ENCODE results near the gene RHOJ.

RHOJ gene

DNA sequence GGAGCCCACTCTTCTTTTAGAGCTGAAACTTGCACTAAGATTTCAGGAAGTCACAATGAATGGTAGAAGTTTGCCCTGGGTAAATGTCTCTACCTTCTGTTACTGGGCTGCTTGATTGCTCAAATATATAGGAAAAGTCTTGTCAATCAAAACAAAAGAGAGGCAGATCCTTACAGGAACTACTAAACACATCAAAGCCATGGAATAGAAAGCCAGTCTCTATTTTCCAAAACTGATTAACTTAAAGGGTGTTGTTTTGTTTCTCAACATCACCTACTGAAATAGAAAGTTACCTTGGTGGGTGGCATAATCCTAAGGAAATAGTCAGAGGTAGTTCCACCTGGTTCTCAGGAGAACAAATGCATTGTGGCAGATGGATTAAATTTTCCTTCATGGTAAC lies 114.6 kb downstream of the RHOJ start, which contains the start of gene GPHB5:
TSS of gene GPHB5 (minus strand) at position 101 of the 400 bp plus-strand sequence. CDS start 1,086 bp downstream, outside the sequence.
- Mint-ChIP-seq H3K4me1 (no peaks in the 10 kb centered on the region), H3K27me3 (peaks cover 22% of the 10 kb centered on the region)

DNA sequence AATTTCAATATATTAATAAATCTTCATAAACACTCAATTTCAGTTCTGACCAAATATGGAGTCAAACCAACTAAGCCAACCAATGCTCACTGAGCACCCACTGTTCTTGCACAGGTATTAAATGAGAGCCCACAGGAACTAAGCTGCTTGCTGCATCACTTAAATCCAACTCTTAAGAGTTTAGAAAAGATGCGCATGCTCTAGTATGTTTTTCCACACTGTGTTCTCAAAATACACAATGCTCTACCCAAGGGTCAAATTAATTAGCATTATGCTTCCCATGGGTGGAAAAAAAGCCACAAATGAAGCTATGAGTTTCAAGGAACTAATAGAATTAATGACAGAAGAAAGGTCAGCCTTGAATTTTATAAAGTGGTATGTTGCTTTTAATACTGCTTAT lies 118.2 kb downstream of the RHOJ start:
- DNase-seq (ENCODE audit: low spot score in 2 of 2) (no peak), ATAC-seq (ENCODE audit: low read depth) (no peak)
- Mint-ChIP-seq H3K9me3 (no peaks in the 10 kb centered on the region), H3K4me3 (no peak overlapping the region), H3K36me3 (no peaks in the 10 kb centered on the region), H3K4me1 (no peaks in the 10 kb centered on the region), H3K27ac (no peak overlapping the region), H3K27me3 (peaks cover 18% of the 10 kb centered on the region)

More for the DNA sequence above, 114.6 kb downstream of the RHOJ start, which contains the start of gene GPHB5:
- H3K36me3 Mint-ChIP-seq = no peaks in the 10 kb centered on the region
- H3K4me3 Mint-ChIP-seq = no peak within 1 kb of the TSS
- ATAC-seq (ENCODE audit: low read depth) (no peak), DNase-seq (ENCODE audit: low spot score in 2 of 2) (no peak)
- H3K9me3 Mint-ChIP-seq = no peaks in the 10 kb centered on the region
- no peak within 1 kb of the TSS for H3K27ac Mint-ChIP-seq

GRCh38 chr14:63322897-63323573 lies 118.8 kb downstream of the RHOJ start:
- no peak overlapping the region for H3K4me3 Mint-ChIP-seq
- H3K36me3 Mint-ChIP-seq = no peaks in the 10 kb centered on the region
- DNase-seq (ENCODE audit: low spot score in 2 of 2) = no peak
- no peak for ATAC-seq (ENCODE audit: low read depth)
- peaks cover 18% of the 10 kb centered on the region for H3K27me3 Mint-ChIP-seq
- no peak overlapping the region for H3K27ac Mint-ChIP-seq
- no peaks in the 10 kb centered on the region for H3K9me3 Mint-ChIP-seq
- H3K4me1 Mint-ChIP-seq = no peaks in the 10 kb centered on the region

- ATAC-seq (ENCODE audit: low read depth) (no peak), DNase-seq (ENCODE audit: low spot score in 2 of 2) (no peak)
- Mint-ChIP-seq H3K27me3 (peaks cover 11% of the 10 kb centered on the region), H3K36me3 (no peaks in the 10 kb centered on the region), H3K27ac (no peak overlapping the region), H3K9me3 (no peaks in the 10 kb centered on the region), H3K4me1 (no peaks in the 10 kb centered on the region), H3K4me3 (no peak overlapping the region)
Measured at GRCh38 chr14:63326840-63327239, 122.6 kb downstream of the RHOJ start.

- DNase-seq (ENCODE audit: low spot score in 2 of 2) (no peak), ATAC-seq (ENCODE audit: low read depth) (no peak)
- Mint-ChIP-seq H3K4me3 (no peak overlapping the region), H3K9me3 (no peaks in the 10 kb centered on the region), H3K27ac (no peak overlapping the region), H3K27me3 (peaks cover 15% of the 10 kb centered on the region), H3K4me1 (no peaks in the 10 kb centered on the region), H3K36me3 (no peaks in the 10 kb centered on the region)
Measured at GRCh38 chr14:63328787-63329737, 124.8 kb downstream of the RHOJ start.

DNA sequence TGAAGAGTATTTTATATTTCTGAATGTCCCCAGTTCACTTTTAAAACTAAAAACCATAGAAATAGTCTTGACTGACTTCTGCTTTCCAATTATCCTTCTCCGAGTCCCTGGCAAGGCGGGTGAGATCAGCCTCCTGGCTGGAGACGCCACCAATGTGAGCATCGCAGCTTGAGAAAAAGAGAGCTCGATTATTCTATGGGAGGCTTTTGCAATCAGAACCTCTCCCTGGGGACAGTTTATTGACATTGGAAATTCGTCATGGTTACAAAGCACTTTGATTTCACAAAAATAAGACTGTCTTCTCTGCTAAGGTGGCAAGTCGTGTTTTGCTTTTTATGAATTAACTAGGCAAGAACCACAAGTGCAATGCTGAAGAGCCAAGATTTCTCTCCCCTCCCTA lies 138.1 kb downstream of the RHOJ start:
- H3K4me3 Mint-ChIP-seq = no peak overlapping the region
- peaks cover 26% of the 10 kb centered on the region for H3K27me3 Mint-ChIP-seq
- ATAC-seq (ENCODE audit: low read depth) = no peak
- H3K27ac Mint-ChIP-seq = no peak overlapping the region
- no peaks in the 10 kb centered on the region for H3K4me1 Mint-ChIP-seq
- no peak for DNase-seq (ENCODE audit: low spot score in 2 of 2)
- no peaks in the 10 kb centered on the region for H3K36me3 Mint-ChIP-seq
- H3K9me3 Mint-ChIP-seq = peaks cover 6% of the 10 kb centered on the region

Measured in memory B cell (primary cell).